ENCODE data around the gene KHK.
A peak's percentile ranks its signal among the peaks of the same experiment; 100 is the strongest.

KHK gene

DNA sequence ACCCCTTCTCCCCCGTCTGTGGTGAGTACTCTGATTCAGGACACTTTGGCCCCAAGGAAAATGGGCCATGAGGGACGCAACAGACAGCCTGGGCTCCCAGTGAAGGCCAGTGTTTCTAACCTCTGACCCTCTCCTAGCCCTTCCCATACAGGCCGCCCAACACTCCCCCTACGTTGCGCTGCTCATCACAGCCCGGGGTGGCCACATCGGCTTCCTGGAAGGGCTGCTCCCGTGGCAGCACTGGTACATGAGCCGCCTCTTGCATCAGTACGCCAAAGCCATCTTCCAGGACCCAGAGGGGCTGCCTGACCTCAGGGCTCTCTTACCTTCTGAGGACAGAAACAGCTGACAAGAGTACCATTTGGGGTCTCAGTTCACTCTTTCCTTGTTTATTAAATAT, 43.8 kb downstream of the KHK start:
- no peak for ATAC-seq

DNA sequence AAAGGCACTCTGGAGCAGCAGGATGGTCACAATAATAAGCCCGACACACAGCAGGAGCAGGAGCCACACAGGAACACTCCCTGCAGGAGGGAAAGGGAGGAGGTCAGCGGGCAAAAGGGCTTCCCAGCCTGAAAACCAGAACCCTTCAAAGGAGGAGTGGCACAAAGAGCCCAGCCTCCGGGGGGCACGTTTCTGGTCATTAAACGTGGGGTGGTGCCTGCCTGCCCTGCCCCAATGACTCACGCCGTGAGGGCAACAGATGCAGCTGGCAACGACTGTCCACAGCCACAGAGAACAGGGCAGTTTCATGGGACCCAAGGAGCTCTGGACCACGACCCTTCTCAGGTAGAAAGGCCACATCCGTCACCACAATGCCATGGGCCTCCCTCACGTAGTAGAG, 44.9 kb downstream of the KHK start:
- ATAC-seq = no peak

DNA sequence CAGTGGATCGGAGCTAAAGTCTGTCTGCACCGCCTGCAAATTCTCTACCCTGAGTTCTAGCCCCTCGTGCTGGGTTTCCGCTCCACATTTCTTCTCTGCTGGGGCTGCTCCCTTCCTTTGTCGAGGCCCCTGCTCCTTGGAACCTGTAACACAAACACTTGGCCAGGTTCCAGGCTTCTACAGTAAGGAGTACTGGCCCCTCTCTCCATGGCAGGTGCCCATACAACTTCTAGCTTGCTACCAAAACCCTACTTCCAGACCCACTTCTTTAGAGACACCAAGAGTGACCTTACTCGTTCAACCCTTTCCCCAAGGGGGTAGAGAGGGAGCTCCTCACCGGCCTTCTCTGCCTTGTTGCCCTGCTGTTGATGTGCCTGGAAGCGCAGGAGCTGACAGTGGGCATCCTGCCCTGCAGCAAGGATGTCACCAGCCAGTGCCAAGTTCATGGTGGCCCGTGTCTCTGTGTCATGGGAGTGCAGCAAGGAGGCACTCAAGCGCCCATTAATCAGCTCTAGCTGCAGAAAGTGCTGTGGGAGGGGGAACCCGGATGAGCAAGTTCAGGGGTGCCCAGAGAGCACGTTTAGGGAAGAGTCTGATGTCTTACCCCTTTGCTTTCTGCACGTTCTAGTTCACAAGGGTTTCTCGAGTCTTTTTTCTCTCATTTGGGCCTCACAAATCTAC, 46.8 kb downstream of the KHK start:
- no peak for ATAC-seq

DNA sequence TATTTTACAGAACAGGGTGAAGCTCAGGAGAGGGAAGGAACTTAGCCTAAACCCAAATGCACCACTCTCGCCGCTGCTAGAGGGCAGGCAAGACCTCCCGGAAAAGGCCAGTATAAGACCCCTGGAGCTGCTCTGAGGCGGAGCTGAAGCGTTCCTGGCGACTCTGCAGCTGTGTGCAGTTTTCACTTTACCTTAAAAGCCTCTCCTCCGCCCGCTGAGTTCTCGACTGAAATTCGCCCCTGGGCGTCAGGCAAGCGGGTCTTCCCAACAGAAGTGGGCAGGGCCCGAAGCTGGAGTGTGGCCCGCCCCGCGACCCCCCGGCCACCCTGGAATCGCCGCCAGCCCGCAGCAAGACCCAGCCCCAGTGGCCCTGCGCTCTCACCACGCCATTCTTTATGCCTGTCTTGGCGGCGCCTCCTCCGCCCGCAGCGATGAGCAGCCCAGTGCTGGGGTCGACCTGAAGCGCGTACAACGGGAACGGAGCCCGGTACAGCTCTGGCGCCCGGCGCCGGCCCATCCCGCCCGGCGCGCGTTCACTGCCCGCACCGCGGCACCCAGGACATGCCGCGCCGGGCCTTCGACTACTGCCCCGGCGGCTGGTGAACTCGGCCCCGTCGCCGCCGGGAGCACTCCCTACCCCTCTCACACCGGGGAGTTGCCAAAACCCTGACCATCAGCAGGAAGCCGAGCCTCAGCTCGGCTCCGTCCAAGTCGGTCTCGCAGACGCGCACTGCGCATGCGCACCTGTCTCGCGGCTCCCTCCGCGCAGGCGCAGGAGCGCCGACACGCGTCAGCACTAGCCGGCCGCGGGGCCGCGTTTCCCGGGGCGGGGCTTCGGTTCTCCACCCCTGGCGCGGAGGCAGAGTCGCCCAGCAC, 47.6 kb downstream of the KHK start, which contains the start of gene PREB:
Gene PREB (minus strand): TSS at position 732 of the 876 bp plus-strand sequence. CDS start 215 bp downstream, at position 517.
- peak; percentile 95 to 96 for ATAC-seq

DNA sequence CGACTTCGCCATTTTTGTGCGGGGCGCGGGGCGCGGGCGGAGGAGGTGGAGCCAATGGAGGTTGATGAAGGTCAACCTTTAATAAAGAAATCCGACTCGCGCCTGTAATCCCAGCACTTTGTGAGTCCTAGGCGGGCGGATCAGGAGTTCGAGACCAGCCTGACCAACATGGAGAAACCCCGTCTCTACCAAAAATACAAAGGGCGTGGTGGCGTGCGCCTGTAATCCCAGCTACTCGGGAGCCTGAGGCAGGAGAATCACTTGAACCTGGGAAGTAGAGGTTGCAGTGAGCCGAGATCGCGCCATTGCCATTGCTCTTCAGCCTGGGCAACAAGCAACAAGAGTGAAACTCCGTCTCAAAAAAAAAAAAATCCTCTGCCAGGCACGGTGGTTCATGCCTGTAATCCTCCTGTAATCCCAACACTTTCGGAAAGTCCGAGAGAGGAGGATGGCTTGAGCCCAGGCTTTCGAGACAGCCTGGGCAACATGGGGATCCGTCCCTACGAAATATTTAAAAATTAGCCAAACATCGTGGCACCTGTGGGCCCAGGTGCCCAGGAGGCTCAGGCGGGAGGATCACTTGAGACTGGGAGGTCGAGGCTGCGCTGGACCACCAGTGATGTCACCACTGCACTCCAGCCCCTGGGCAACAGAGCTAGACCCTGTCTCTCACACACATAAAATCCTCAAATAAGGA, 48.4 kb downstream of the KHK start:
- no peak for ATAC-seq

DNA sequence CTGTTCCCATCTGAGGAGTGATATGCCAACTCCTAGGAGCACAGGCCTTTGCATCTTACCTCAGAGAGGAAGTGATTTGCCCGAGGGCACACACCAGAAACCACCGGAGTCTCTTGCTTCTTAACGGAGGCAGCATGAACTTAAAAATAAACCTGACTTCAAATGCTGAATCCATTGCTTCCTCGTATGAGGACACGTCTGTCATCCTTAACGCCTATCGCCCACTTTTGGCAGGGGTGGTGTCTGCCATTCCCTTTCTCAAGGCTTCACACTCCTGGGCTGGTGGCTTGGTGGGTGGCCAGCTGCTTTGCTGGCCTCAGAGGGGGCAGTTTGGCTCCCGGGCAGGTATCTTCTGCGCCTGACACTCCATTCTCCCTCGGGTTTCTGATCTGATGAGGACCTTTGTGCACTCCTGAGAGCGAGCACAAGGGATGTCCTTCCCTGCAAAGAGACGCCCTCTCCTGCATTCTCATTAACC, 48.9 kb downstream of the KHK start:
- no peak for ATAC-seq

DNA sequence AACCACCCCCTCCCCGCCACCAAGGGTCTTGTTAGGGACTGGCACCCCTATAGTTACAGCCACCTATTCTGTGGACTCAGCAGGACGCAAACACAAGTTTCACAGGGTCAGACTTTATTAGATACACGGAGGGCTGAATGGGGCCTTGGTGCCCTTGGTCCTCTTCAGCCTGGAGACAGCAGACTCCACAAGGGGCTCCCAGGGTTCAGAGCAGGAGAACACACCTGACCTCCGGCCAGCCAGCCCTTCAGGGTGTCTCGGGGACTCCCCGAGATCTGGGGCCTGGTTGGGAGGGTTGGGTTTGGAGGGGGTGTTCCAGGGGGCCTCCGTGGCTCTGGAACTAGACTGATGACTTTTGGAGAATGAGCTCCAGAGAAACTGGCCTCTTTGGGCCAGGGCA, 50.2 kb downstream of the KHK start:
- ATAC-seq = no peak

DNA sequence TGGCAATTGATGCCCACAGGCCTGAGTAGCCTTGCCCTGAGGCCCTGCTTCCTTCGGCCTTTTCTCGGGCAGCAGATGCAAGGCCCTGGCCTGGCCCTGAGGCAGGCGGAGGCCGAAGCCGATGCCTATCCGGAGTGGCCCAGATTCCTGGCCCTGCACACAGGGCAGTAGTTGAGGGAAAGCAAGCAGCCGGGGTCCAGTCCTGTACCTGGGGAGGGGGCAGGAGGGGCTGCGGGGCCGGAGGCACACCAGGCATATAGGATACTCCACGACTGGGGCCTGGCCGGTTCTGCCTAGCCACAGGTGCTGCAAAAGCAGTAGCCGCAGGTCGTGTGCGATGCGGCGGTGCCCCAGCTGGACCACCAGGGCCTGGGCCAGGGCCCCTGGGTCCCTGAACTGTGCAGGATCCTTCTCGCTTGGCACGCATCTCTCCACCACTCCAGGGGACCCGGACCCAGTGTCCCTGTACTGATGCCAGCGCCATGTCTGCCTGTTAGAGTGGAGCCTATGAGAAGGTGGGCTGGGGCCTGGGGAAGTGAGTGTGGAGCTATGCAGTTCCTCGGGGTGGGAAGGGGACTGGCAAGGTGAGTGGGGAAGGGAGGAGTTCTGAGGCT, 50.9 kb downstream of the KHK start:
- ATAC-seq = no peak

DNA sequence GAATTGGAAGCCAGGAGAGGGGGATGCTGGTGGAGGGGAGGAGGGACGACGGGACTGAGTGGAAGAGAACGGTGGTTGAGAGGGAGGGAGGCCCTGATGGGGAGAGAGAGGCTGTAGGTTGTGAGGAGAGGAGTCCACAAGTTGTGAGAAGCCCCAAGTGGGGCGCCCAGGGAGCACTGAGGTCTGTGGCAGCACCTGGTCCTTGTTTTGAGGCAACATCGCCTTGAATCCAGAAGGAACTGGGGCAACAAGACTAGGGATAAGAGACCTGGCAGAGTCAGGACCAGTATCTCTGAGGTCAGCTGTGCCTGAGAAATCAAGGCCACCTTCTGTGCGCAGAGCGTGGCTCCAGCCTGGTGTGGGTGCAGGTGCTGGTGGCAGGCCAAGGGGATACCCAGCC, 51.5 kb downstream of the KHK start:
- ATAC-seq = no peak

DNA sequence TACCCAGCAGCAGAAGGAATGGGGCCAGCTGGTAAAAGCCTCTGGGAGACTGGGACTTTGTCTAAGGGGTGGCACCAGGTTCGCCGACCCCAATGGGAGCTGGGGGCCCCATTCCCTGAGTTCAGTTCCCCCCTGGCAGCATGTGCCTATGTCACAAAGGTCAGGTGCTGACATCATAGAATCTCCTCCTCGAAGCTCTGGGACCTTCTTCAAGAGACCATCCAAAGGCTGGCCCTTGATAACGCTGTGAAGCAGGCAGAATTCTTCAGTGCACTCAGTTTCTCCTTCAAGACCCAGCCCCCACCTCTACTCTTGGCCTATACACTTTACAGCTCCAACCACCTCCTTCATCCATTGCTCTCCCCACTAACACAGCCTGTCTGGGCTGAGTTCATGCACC, 52.7 kb downstream of the KHK start, which contains the start of gene PRR30:
Gene PRR30 (minus strand): TSS at position 101 of the 400 bp plus-strand sequence. CDS start 1,081 bp downstream, outside the sequence.
- no peak for ATAC-seq

DNA sequence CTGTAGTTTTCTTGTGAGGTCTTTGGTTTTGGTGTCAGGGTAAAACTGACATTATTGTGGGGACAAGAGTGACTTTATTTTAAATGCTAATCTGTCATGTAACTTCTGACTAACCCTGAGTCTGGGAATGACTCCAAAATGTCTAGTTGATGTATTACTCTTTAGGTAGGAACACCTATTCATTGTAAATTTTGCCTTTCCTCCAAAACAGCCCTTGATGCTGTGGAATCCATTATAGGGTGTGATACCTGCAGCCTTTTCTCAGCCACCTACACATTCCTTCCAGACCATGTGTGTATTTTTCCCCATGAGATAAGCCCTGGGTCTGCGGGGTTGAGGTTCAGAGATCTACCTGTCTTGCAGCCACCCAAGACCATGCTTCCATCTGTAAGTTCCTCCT, 56.7 kb downstream of the KHK start:
- ATAC-seq = no peak

DNA sequence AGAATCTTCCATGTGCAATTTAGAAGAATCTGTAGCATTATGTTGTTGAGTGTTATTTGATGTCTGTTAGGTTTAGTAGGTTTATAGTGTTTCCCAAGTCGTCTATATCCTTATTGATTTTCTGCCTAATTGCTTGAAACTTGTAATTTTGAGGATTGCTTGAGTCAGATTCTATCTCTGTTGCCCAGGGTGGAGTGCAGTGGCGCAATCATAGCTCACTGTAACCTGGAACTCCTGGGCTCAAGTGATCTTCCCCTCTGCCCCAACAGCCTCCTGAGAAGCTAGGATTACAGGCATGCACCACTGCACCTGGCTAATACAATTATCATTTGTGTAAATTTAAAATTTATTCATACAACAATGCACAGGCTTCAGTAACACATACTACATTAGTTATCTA, 59.1 kb downstream of the KHK start:
- no peak for ATAC-seq

DNA sequence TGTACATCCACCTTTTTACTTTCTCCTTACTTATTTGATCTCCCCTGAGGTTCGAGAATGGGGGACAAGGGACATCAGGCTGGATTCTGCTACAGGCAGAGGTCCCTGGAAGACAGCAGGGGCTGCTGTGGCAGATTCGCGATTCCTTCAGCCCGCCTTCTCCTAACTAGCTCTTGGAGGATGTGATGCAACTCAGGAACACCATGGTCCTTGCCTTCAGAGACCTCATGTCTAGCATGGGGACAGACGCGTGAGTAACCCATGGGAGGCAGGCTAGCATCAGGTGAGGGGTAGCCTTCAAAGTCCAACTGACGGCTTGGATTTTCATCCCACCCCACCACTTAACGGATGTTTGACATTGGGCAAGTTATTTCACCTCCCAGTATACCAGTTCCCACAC, 61.4 kb downstream of the KHK start:
- no peak for ATAC-seq

DNA sequence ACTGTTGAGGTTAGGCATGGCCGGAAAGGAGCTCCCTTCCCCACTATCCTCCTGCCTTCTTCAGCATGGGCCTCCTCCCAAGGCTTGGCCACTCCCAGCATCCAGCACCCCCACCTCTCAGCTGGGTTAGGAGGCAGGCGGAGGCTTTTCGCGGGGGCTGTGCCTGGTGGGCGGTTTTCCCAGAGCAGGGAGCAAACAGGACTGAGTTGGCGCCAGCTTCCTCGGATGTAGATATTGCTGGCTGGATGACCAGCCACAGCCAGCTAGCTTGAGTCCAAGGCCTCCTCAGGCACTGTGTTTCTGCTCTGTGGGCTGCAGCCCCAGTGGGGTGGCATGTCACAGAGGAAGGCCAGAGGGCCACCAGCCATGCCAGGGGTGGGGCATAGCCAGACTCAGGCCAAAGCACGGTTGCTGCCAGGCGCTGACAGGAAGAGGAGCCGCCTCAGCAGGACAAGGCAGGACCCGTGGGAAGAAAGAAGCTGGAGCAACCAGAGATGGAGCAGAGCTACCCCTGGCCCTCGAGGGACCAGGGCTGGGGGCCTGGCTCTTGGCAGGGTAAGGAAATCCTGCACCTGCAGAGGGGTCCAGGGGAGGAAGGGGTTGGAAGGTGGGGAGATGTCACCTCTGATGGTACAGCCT, 62.3 kb downstream of the KHK start, which contains the start of gene TCF23:
Gene TCF23 (plus strand): TSS at position 204 of the 639 bp plus-strand sequence. CDS start 130 bp downstream, at position 334.
- no peak for ATAC-seq

DNA sequence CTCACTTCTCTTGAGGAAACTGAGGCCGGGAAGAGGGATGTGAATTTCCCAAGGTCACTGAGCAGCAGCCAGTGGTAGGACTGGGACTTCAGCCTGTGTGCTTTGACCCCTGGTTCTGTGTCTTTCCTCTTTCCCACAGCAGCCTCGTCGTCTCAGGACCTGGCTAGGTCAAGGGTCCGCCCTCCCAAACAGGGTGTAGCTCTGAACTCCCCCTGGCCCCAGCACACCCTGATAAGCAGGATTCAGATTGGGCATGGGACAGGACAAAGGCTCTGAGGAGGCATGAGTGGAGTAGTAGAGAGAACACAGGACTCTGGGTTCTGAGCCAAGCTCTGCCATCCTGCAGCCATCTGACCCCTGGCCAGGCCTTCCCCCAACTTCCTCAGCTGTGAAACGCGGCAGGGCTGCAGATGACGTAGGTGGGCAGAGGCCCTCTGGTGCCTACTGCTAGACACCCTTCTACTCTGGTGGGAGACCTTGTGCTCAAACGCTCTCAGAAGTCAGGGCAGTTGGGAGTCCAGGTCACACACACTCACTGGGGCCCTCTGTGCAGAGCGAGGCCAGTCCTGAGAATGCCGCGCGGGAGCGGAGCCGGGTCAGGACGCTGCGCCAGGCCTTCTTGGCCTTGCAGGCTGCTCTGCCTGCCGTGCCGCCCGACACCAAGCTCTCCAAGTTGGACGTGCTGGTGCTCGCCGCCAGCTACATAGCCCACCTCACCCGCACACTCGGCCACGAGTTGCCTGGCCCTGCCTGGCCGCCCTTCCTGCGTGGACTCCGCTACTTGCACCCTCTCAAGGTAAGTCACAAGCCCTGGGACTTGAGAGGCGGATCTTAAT, 63.2 kb downstream of the KHK start:
- ATAC-seq = no peak

Measured in activated CD4-positive, CD25-positive, alpha-beta regulatory T cell treated with anti-CD3 and anti-CD28 coated beads, Interleukin-2, amount 50 U/mL, for 24 hours (primary cell).